ENCODE measurements around the gene EXTL1.
"Not testable (repeated sequence)": the region's sequence is repeated elsewhere in the genome, so short reads cannot be mapped to it uniquely, and the experiment has no call there.

The EXTL1 gene, protein sequence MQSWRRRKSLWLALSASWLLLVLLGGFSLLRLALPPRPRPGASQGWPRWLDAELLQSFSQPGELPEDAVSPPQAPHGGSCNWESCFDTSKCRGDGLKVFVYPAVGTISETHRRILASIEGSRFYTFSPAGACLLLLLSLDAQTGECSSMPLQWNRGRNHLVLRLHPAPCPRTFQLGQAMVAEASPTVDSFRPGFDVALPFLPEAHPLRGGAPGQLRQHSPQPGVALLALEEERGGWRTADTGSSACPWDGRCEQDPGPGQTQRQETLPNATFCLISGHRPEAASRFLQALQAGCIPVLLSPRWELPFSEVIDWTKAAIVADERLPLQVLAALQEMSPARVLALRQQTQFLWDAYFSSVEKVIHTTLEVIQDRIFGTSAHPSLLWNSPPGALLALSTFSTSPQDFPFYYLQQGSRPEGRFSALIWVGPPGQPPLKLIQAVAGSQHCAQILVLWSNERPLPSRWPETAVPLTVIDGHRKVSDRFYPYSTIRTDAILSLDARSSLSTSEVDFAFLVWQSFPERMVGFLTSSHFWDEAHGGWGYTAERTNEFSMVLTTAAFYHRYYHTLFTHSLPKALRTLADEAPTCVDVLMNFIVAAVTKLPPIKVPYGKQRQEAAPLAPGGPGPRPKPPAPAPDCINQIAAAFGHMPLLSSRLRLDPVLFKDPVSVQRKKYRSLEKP

DNA sequence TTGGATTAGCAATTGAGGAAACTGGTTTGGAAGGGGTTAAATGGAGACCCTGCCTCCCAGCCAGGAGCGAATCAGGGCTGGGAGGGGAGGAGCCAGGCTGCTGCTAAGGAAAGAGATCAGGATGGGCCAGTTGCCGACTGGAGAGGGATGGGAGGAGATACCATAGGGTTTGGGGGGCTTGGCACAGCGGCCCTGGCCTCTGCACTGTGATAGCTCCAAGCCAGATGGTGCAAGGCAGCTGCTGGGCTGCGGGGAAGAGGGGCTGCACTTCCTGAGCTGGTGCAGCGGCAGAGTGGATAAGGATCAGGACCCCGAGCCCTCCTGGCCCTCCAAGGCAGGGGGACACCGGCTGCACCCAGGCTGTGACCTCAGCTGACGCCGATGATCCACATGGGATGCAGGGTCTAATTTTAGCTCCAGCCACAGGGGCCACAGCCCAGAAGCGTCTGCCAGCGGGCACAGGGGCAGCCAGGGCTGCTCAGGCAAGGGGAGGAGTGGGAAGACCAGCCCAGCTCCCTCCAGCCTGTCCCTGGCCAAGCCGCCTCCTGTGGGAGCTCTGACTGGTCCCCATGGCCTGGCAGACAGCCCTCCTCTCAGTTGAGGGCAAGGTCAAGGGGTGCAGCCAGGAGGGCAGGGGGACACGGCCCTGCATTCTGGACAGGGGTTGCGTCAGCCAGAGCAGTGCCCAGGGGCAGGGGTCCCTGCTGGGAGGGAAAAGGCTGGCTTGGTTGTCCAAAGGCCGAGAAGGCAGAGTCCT lies at the start of gene EXTL1:
Gene EXTL1, plus strand, starts transcription at position 129 of the 757 bp plus-strand sequence. CDS start 872 bp downstream, outside the sequence.
- DNase-seq, result no peak

DNA sequence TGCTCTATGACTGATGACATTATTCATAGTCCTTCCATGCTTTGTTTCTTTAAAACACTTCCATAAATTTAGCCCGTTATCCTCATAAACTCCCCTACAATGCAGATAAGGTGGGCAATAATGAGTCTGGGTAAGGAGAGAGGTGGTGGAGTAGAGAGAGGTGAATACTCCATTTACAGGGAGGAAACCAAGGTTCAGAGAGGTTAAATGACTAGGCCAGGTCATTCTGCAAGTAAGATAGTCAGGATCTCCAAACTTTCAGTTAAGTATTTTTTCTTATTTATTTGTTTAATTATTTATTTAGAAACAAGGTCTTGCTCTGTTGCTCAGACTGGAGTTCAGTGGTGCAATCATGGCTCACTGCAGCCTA lies 49.8 kb upstream of the EXTL1 start:
- no peak for DNase-seq

DNA sequence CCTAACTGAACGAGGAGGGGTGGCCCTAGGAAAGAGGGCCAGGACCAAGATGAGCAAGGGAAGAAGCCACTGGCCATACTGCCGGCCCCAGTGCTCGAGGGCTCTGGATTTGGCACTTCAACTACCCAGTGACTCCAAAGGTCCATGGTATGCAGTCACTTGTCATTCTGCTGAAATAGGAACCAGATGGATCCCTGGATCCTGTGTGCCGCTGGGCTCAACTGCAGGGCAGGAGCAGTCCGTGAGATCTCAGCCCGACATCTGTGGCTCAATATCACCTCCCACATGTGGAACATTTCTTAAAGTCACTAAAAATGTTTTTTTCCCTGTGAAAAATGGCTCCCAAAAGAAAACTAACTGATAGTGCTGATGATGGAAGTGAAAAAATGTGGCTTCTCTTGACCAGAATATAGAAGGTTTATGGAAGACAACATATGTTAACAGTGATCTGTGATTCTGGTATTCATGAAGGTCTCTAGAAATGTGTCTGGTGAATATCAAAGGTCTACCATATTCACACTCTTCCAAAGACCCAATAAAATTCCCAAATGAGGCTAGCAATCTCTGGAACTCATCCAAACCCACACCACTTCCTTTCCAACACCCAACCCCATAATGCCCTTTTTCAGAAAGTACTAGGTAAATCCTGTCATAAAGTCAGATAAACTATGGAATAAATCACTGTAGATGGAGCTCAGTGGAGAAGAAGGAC lies 47.8 kb upstream of the EXTL1 start:
- no peak for DNase-seq

DNA sequence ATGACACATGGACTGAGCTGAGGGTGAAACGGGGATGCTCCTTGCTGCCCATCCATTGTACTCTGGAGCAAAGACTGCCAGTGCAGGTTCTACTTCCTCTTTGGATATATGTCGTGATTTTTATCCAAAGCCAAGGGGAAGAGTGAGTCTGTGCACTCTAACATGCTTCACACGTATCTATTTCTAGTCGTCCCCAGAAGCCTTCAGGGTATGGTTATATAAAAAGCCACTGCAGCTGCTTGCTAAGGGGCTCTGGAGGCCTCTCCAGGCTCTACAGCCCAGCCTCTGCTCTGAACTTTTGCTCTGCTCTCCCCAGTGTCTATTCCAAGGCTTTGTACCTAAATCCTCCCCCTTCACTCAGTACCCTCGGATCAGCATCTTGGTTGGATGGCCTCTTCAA lies 43.8 kb upstream of the EXTL1 start:
- no peak for DNase-seq

DNA sequence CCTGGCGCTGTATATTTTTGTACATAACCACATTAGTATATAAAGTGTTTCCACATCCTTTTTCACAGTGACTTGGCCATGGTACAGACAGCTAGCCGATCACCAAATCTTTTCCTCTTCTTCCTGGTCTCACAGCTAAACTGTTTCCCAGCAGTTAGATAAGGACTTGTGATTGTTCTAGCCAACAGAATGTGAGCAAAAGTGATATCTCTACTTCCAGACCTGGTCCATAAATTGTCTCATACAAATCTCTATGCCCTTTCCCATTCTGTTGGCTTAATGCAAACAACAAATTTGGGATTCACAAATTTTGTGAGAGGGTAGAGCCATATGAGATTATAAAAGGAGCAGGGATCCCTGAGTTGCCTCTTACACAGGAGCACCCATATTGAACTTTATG lies 43.2 kb upstream of the EXTL1 start:
- DNase-seq, result no peak

DNA sequence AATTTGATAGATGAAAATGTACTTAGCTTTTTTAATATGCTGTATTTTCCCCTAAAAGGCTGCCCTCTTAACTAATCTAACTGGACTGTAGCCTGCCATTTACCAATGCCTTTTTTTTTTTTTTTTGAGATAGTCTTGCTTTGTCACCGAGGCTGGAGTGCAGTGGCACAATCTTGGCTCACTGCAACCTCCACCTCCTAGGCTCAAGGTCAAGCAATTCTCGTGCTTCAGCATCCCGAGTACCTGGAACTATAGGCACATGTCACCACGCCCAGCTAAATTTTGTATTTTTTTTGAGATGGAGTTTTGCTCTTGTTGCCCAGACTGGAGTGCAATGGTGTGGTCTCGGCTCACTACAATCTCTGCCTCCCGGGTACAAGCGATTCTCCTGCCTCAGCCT lies 42.4 kb upstream of the EXTL1 start:
- no peak for DNase-seq

DNA sequence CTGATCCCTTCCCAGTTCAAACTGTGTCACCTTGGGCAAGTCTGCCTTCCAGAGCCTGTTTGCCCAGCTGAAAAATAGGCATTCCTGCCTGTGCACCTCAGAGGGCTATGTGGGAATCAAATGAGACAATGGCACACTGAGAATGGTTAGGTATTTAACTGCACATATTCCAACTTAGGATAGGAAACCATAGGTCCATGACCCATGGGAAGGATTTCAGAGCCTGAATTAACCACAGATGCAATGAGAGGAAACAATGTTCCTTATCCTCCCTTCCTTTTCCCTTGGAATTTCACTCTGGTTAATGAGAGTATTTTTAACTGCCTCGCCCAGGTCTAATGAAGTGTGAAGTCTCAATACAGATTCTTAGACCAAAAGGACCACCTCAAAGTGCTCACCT lies 36.4 kb upstream of the EXTL1 start:
- DNase-seq, result no peak

DNA sequence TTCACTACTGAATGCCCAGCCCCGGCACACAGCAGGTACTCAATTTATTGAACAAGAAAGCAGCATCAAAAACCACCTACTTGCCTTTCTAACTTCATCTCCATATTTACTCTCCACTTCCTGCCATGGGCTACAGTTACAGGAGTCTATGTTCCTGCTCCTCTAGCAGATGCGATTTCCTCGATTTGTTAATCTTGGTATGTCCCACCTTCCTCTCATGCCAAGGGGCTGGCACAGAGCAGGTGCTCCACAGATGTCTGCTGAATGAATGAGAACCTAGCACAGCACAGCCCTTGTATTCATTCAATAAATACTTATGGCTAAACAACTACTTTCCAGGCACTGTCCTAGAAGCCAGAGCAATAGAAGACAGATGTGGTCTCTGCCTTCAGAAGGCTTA lies 35.9 kb upstream of the EXTL1 start:
- no peak for DNase-seq

DNA sequence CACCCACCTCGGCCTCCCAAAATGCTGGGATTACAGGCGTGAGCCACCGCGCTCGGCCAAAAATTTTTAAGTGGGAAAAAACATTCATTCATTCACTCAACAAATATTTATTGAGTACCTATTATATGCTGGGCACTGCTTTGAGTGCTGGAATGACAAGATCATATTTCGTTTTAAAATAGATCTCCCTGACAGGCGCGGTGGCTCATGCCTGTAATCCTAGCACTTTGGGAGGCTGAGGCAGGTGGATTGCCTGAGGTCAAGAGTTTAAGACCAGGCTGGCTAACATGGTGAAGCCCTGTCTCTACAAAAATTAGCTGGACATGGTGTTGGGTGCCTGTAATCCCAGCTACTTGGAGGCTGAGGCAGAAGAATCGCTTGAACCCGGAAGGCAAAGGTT lies 34.8 kb upstream of the EXTL1 start:
- DNase-seq, result not testable (repeated sequence)

DNA sequence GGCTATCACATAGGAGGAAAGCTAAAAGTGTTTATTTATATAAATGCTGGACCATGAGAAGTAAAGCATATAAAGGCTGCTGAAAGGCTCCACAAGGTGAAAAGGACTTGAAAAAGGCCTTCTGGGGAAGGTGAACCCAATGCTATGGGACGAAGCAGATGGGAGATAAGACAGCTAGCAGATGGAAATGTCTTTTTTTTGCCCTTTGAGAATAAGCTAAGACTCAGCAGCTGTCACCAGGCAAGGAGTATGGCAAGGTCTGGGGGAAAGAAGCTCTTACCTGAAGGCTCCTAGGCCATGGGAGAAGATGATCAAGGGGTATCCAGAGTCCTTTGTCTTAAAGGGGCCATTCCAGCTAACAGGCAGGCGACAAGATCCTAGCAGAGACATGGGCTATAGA lies 33.6 kb upstream of the EXTL1 start:
- no peak for DNase-seq

DNA sequence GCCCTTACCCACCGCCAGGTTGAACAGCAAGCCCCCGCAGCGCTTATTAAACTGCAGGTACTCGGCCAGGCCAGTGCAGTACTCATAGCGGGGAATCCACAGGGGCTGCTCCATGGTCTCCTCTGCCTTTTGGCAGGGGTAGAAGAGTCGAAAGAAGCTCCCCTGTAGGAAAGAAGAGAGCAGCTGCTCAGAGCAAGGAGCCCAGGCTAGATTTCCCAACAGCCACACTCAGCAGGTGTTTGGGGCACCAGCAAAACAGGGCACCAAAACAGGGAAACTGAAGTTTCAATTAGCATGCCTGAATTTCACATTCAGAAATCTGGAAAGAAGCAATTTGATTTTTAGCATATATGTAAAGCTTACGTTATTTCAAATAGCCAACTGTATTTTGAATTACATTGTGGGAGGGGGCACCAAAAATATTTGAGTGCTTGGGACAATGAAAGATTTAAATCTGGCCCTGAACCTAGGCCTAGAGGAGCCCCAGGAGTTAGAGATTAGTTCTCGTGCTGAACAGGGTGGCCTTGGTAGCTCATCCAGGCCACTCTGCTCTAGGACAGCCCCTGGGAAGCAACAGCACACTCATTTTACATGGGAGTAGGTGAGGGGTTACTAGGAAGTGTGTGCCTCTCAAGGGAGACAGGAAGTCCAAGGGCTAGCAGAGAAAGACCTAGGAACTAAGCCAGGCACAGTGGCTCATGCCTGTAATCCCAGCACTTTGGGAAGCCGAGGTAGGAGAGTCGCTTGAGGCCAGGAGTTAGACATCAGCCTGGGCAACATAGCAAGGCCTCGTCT lies 31.9 kb upstream of the EXTL1 start:
- DNase-seq, result no peak

DNA sequence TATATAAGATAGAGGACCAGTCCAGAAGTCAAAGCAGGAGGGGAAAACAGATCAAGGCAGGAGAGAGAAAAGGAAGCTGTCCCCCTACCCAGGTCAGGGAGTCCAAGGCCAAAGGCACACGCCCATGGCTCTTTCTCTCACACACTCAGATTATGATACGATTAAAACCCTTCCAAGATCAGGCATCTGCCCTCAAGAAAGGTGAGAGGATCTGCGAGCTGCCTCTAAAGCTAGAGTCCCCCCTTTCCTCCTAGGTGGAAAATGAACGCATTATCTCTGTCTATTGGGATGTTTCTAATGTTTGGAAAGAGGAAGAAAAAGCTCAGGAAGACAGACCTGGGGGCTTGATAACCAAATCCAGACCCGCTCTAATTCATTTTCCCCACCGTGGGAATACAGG lies 31.3 kb upstream of the EXTL1 start:
- DNase-seq, result no peak

DNA sequence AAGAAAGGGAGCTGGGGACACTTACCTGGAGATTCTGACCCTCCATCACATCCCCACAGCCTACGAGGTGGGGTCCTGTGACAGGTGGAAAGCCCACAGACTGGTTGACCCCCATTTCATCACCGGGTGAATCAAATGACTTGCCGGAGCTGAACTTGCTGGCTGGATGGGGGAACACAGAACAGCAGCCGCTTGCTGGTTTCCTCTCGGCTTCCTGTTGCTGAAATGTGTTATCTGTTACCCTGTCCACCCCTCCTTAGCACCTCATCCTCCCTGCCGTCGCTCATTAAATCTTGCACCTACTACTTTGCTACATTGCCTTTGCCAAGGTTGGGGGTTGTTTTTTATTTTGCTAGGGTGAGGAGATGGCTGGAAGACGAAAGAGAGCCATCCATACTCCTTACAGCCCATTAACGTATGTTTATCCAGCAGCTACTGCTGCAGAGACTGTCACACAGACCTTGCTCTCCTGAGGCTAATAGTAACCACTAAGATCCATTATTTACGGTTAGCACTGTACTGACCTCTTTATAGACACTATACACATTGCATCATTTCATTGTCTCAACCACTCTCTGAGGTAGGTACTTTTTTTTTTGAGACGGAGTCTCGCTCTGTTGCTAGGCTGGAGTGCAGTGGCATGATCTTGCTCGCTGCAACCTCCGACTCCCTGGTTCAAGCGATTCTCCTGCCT lies 30.7 kb upstream of the EXTL1 start:
- DNase-seq, result peak; percentile 36 to 48

DNA sequence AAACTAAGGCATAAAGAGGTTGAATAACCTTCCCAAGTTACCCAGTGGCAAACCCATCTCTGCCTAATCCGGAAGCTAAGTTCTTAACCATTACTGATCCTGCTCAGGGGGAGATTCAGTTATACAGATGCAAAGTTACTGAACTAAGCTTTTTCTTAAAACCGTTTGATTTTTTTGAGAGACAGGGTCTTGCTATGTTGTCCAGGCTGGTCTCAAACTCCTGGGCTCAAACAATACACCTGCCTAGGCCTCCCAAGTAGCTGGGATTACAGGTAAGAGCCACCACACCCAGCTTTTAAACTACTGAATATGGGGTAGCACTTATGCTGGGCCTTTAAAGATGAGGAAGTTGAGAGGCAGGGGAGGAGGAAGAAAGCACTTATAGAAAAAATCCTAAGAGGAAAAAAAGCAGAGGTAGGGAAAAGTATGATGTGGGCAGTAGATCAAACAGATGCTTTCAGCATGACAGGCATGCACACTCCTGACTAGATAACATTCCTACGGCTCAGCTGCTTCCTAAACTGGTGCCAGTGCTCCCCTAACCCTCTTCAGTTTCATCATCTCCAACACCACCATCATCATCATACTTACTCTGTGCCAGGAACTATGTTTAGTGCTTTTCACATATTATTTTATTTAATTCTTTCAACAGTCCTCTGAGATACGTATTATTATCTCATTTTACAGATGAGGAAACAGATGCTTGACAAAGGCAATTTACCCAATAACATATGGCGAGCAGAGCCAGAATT lies 29.5 kb upstream of the EXTL1 start:
- no peak for DNase-seq

DNA sequence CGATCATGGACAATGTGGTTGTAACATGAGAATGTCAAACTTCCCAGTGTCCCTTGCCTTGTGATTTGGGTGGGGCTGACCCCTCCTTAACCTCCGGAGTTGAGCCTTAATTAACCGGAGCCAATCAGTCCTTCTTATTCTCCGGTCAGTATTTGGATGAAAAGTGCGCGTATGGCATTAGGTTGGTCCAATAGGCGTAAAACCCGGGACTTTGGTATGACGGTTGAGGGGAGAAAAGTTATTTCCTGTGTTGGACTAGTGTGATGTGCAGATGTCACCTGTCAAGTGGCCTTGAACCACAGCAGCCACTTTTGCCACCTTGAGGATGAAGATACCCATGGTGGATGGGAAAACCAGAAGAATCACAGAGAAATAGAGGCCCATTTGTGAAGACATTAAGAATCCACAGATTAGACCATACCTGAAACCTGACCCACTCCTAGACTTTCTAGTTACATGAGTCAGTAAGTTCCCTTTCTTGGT lies 28.8 kb upstream of the EXTL1 start:
- no peak for DNase-seq

DNA sequence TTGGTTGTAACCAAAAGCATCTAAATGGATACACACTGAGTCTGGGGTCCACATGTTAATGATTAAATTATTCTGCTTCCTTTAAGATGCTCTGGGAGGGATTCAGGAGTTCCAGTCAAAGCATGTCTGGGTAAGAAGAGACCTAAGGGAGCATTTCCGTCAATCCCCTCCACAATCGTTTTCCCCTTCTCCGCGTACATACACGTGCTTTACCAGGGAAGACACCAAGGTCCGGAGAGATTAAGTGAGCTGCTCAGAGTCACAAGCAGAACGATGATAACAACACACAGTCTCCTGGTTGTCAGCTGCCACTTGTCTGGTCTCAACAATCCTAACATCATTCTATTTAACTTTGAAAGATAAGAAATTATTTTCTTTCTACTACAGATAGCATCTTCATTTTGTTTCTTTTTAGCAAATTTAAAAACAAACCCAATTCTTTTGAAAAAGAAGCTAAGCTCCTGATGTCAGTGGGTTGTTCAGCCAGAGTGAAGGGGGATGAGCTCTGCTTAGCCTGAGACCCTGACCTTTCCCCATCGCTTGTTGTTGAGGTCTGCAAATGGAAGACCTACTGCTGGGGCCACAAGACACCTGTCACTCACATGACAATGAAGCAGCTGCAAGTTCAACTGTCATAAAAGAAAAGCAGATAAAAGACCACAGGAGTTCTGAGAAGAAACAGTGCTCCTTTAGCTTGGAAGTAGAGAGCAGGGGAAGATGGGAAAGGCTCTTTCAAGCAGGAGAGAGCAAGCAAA lies 28.2 kb upstream of the EXTL1 start:
- DNase-seq, result no peak

DNA sequence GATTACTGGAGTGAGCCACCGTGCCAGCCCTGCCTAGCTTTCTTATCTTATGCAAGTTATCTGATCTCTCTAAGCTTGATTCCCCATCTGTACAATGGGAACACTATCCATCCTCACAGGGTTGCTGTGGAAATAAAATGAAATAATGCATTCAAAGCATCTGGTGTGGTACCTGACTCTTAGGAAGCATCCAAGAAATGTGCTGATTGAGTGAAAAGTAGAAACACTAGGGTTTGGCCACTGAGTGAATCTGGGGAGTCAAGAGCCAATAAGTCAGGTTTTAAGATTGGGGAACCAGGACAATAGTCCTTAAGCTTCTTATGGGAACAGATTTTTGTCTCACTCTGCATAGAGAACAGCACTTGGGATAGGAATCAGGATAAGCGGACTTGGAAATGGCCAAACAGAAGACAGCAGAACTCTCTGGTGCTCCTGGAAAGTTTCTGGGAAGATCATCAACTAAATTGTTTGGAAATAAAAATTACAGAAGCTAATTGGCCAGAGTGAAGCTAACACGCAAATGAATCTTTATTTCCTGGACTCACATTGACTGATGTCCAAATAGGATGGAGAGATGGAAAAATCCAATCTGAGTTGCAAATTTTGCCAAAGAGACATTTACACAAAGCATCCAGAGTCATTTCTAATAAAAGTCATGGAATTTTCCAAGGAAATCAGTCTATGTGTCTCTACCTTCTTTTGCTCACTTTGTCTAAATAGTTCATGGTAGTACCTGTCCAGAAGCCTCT lies 27.0 kb upstream of the EXTL1 start:
- DNase-seq, result no peak

DNA sequence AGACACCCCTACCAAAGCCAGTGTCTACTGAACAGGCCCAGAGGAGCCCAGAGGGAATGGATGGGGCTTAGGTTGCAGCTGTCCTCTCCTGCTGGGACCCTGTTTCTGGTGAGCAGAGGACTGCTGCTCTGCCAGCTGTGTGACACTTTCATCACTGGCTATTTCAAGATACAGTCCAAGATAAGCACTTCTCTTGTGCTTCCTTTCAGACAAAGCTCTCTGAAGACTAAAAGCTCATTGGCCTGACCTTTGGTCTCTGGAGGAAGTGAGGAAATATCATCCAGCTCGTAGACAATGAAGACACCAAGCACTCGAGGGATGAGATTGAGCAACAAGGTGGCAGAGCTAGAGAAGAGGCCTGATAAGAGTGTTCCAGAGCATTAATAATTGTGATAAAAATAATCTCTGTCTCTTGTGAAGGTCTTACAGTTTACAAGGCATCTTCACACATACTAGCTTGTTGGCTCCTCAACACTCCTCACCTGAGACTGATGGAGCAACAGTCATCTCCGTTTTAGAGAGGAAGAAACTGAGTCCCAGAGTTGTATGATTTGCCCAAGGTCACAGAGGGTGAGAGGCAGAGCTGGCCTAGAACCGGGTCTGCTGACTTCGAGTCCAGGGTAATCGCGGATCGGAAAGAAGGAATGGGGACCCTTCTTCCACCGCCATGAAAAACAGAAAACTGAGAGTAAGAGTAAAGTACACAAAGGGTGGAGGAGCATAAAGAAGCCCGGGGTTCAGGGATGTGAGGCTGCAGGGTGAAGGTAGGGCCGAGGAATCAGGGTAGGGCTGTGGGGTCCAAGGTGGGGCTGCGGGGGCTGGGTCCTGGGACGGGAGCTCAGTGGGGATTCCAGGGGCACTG lies 24.4 kb upstream of the EXTL1 start:
- peak in 1 of 2 experiments; percentile 6 for DNase-seq

Data from activated CD4-positive, alpha-beta T cell treated with anti-CD3 and anti-CD28 coated beads, Interleukin-2, amount 50 U/mL, for 48 hours (primary cell).